ENCODE data around the gene TMEM121. TPM values are rescaled to one million over a fixed set of nuclear protein-coding genes. Genes with fewer than 3 reads are reported as not detected.

TMEM121 gene
- total and polyA plus RNA-seq, 8 donors, result 2.4 to 5.4 (median 3.2) TPM

- Histone ChIP-seq H3K36me3 (no peaks in the 10 kb centered on the region), H3K9me3 (no peaks in the 10 kb centered on the region), H3K4me3 (no peak overlapping the region), H3K4me1 (peaks cover 0 to 6% of the 10 kb centered on the region in 2 donors), H3K27ac (no peak overlapping the region), H3K27me3 (peaks cover 0 to 53% of the 10 kb centered on the region in 2 donors)
- ATAC-seq, result no peak
- TF ChIP-seq, protein P1, sequence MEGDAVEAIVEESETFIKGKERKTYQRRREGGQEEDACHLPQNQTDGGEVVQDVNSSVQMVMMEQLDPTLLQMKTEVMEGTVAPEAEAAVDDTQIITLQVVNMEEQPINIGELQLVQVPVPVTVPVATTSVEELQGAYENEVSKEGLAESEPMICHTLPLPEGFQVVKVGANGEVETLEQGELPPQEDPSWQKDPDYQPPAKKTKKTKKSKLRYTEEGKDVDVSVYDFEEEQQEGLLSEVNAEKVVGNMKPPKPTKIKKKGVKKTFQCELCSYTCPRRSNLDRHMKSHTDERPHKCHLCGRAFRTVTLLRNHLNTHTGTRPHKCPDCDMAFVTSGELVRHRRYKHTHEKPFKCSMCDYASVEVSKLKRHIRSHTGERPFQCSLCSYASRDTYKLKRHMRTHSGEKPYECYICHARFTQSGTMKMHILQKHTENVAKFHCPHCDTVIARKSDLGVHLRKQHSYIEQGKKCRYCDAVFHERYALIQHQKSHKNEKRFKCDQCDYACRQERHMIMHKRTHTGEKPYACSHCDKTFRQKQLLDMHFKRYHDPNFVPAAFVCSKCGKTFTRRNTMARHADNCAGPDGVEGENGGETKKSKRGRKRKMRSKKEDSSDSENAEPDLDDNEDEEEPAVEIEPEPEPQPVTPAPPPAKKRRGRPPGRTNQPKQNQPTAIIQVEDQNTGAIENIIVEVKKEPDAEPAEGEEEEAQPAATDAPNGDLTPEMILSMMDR (IDR thresholded peaks at IDR 0.05), result no peak
- intact Hi-C loops (cut with DNase I), result no loop called here
- DNase-seq, result no peak
These were observed 10.6 kb downstream of the TMEM121 start for GRCh38 chr14:105536691-105537579.

DNA sequence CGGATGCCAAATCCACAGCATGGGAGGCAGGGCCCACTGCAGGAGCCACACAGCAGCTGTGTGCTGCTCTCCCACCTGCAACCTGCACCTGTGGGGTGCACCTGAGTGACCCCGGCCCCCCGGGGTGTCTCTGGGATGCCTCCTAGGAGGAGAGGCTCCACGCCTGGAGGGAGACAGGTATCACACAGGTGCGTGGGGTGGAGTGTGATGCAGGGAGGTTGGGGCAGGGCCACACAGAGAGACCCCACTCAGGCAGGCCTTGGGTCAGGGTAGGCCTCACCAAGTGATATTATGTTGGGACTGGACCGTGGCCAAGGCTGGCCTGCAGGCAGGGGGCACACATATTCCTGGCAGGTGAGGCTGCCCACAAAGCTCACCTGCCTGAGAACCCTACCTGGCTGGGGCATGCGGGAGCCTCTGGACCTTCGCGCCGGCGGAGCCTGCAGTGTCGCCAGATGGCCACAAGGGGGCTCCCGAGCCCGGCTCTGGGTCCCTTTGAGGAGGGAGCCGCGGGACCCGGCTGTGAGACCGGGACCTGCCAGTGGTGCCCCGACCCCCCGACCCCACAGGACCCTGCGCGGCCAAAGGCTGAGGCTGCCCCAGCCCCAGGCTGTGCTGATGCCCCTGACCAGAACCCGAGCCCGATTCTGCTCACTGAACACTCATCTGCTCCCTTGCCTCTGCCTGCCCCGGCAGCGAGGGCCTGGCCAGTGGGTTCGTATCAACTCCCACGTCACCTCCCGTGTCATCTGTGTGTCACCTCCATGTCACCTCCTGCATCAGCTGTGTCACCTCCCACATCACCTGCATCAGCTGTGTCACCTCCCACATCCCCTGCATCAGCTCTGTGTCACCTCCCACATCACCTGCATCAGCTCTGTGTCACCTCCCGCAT, 11.4 kb downstream of the TMEM121 start:
- Histone ChIP-seq H3K27ac (no peak overlapping the region), H3K4me3 (no peak overlapping the region), H3K9me3 (no peaks in the 10 kb centered on the region), H3K27me3 (peaks cover 0 to 53% of the 10 kb centered on the region in 2 donors), H3K4me1 (peaks cover 0 to 6% of the 10 kb centered on the region in 2 donors), H3K36me3 (no peaks in the 10 kb centered on the region)
- intact Hi-C loops (cut with DNase I), result no loop called here
- TF ChIP-seq, protein P1 (IDR thresholded peaks at IDR 0.05), result peak; percentile 95 to 98
- peak in 1 of 4 donors; percentile 94 for DNase-seq
- ATAC-seq, result peak; percentile 91

GRCh38 chr14:105538481-105539049, 12.2 kb downstream of the TMEM121 start:
- Histone ChIP-seq H3K9me3 (peaks cover 0 to 5% of the 10 kb centered on the region in 2 donors), H3K27ac (no peak overlapping the region), H3K4me3 (no peak overlapping the region), H3K4me1 (peaks cover 0 to 6% of the 10 kb centered on the region in 2 donors), H3K36me3 (no peaks in the 10 kb centered on the region), H3K27me3 (peaks cover 0 to 53% of the 10 kb centered on the region in 2 donors)
- DNase-seq (no peak), ATAC-seq (no peak)
- TF ChIP-seq, protein P1 (IDR thresholded peaks at IDR 0.05), result no peak
- intact Hi-C loops (cut with DNase I), result no loop called here

DNA sequence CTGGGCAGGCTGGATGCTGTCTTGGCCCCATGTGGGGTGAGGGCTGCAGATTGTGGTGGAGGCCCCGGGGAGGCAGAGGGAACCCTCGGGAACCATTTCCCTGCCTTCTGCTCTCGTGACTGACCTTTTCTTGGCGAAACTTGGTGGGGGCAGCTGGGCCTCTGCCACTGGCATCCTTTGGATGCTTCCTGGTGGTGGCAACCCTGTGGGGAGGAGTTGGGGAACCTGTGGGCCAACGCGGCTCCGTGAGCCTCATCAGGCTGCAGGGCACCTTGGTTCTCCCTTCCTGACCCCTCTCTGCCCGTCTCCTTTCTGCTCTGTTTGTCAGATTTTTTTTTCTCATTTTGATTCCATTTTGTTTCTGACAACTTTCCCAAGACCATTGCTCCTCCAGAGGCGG, 14.4 kb downstream of the TMEM121 start:
- Histone ChIP-seq H3K27ac (no peak overlapping the region), H3K4me1 (peaks cover 0 to 6% of the 10 kb centered on the region in 2 donors), H3K9me3 (peaks cover 0 to 9% of the 10 kb centered on the region in 2 donors), H3K27me3 (peaks cover 0 to 45% of the 10 kb centered on the region in 2 donors), H3K36me3 (no peaks in the 10 kb centered on the region), H3K4me3 (no peak overlapping the region)
- intact Hi-C loops (cut with DNase I), result no loop called here
- no peak for DNase-seq
- TF ChIP-seq, protein P1 (IDR thresholded peaks at IDR 0.05), result no peak
- no peak for ATAC-seq
